ENCODE results near the gene PCBP3.

PCBP3 gene

GRCh38 chr21:45862543-45863207, 219.2 kb downstream of the PCBP3 start:
- no peak for DNase-seq (ENCODE audit: low read depth)

- DNase-seq (ENCODE audit: low read depth) = no peak
Measured at GRCh38 chr21:45863267-45863666, 219.7 kb downstream of the PCBP3 start.

- DNase-seq (ENCODE audit: low read depth) = no peak
Measured at GRCh38 chr21:45863751-45864150, 220.2 kb downstream of the PCBP3 start.

GRCh38 chr21:45864436-45864835, 220.9 kb downstream of the PCBP3 start:
- no peak for DNase-seq (ENCODE audit: low read depth)

- no peak for DNase-seq (ENCODE audit: low read depth)
Measured at GRCh38 chr21:45865106-45865835, 221.7 kb downstream of the PCBP3 start.

- DNase-seq (ENCODE audit: low read depth) = no peak
Measured at GRCh38 chr21:45866551-45866950, 223.0 kb downstream of the PCBP3 start.

GRCh38 chr21:45867041-45867666, 223.6 kb downstream of the PCBP3 start:
- no peak for DNase-seq (ENCODE audit: low read depth)

- DNase-seq (ENCODE audit: low read depth) = no peak
Measured at GRCh38 chr21:45867671-45868081, 224.2 kb downstream of the PCBP3 start.

GRCh38 chr21:45868086-45868485, 224.6 kb downstream of the PCBP3 start:
- DNase-seq (ENCODE audit: low read depth) = no peak

GRCh38 chr21:45868488-45868887, 225.0 kb downstream of the PCBP3 start:
- no peak for DNase-seq (ENCODE audit: low read depth)

GRCh38 chr21:45869121-45870007, 225.8 kb downstream of the PCBP3 start:
- no peak for DNase-seq (ENCODE audit: low read depth)

- no peak for DNase-seq (ENCODE audit: low read depth)
Measured at GRCh38 chr21:45870421-45870820, 226.9 kb downstream of the PCBP3 start.

GRCh38 chr21:45870851-45871615, 227.5 kb downstream of the PCBP3 start:
- DNase-seq (ENCODE audit: low read depth) = no peak

GRCh38 chr21:45871616-45872236, 228.2 kb downstream of the PCBP3 start:
- no peak for DNase-seq (ENCODE audit: low read depth)

- DNase-seq (ENCODE audit: low read depth) = no peak
Measured at GRCh38 chr21:45872471-45872870, 228.9 kb downstream of the PCBP3 start.

GRCh38 chr21:45872902-45873301, 229.4 kb downstream of the PCBP3 start:
- DNase-seq (ENCODE audit: low read depth) = no peak

- DNase-seq (ENCODE audit: low read depth) = no peak
Measured at GRCh38 chr21:45873418-45873817, 229.9 kb downstream of the PCBP3 start.

- DNase-seq (ENCODE audit: low read depth) = no peak
Measured at GRCh38 chr21:45873866-45874265, 230.3 kb downstream of the PCBP3 start.

GRCh38 chr21:45874716-45875415, 231.3 kb downstream of the PCBP3 start:
- no peak for DNase-seq (ENCODE audit: low read depth)

GRCh38 chr21:45875416-45875760, 231.9 kb downstream of the PCBP3 start:
- DNase-seq (ENCODE audit: low read depth) = no peak
